HG03378 (cell line): ENCODE data around the gene VENTX.
"Not testable (repeated sequence)": the region's sequence is repeated elsewhere in the genome, so short reads cannot be mapped to it uniquely, and the experiment has no call there.

ENCODE experiments used
- ATAC-seq: cut with Tn5 transposase; IDR thresholded peaks from one replicate; pipeline ENCODE4 v1.9.1; 2021; ENCODE audit warnings: mild to moderate bottlenecking, moderate library complexity; ENCODE audit not compliant: unreplicated experiment

VENTX gene

DNA sequence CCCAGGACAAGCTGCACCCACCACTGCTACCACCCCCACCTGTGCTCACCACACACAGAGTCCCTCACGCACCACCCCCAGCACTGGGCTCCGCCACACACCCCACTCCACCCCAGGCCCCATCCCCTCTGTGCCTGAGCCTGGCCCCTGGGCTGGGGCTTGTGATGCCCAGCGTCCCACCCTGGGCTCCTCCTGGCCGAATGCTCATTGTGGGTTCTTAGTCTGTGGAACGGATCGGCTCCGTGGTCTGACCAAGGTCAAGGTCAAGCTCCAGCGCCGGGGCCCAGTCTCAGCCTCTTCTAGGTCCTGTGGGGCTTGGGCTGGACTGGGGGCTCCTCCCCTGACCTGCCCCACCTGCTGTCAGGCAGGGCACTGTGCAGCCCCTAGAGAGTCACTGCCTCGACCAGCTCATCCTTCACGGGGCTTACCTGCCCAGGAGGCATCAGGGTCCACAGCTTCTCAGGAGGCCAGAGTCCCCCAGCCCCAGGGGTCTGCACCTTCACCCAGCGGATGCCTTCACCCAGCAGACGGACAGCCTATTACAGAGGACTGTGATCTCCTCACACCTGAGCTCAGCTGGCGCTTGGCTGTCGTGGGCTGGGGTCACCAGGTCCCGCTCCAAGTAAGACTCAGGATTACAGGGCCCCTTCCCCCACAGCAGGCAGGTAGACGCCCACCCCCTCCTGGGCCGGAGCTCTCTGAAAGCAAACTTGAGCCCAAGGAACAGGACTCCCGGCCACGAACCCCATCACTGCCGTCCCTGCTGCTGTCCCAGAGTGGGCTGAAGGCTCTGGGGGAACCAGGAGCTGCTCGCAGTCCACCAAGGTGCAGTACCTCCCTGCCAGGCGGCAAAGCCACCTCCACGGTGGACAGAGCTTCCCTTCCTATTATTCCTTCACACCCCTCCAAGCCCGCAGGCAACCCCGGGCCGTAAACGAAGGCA, 22.9 kb upstream of the VENTX start:
- ATAC-seq, result no peak

DNA sequence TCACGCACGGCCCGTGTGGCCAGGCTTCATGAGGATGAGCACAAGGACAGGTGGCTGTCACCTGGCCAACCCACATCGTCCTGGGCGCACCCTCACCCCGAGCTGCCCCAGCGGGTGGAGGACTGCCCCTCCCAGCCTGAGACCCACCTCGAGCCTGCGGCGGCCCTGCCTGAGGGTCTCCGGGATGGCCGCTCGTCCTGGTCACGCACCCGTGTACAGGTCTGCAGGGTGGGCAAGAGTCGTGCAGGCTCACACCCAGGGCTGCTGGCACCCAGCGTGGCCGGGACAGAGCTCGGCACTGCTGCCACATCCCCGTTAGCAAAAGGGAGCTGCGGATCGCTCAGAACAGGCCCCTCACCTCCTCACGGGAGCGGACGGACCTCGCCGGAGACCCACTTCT, 22.1 kb upstream of the VENTX start:
- no peak for ATAC-seq

DNA sequence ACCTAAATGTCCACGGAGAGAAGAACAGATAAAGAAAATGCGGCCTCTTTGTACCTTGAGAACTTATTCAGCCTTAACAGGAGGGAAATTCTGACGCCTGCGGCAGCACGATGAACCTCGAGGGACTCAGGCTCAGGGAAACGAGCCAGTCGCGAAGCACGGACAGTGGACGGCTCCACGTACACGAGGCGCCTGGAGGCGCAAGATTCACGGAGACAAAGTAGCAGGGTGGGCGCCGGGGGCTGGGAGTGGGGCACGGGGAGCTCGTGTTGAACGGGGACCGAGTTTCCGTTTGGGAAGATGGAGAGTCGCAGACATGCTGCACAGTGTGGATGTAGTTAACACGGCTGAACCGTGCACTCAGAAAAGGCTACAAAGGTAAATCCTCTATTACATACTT, 20.9 kb upstream of the VENTX start:
- ATAC-seq, result no peak

DNA sequence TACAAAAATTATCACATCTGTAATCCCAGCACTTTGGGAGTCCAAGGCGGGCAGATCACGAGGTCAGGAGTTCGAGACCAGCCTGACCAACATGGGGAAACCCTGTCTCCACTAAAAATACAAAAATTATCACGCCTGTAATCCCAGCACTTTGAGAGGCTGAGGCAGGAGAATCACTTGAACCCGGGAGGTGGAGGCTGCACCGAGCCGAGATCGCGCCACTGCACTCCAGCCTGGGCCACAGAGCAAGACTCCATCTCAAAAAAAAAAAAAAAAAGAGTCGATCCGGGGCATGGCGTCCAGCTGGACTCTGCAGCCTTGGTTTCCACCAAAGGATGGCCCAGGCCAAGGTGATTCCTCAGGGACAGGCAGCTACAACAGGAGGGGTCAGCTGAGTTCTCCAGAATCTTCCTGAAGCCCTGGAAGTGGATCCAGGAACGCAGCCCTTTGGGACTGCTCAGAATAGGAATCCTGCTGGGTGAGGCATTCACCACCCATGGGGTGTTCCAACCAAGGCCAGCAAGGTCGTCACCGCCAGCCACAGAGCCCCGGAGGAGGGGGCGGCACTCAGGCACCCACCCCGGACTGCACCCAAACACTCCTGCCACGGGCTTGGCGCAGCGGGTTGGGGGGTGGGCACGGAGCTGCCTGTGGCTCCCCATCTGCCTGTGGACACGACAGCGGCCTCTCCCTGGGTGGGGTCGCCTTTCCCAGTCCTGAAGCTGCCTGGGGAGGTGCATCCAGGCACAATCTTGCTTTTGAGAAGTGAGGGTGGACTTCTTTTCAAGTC, 19.7 kb upstream of the VENTX start:
- ATAC-seq, result no peak

DNA sequence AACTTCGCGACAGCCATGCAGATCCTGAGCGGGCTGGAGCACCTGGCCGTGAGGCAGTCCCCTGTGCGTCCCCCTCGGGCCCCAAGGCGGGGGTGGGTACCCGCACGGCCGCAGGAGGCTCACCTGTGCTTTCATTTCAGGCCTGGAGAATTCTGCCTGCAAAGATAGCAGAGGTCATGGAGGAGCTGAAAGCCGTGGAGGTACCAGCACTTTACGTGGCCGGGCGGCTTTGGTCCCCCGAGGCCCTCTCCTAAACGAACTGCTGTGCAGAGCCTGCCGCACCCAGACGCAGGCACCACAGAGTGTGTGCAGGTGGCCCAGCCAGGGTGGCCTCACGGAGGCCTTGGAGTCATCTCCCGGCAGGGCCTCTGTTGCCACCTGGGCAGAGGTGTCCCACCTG, 18.8 kb upstream of the VENTX start:
- ATAC-seq, result no peak

DNA sequence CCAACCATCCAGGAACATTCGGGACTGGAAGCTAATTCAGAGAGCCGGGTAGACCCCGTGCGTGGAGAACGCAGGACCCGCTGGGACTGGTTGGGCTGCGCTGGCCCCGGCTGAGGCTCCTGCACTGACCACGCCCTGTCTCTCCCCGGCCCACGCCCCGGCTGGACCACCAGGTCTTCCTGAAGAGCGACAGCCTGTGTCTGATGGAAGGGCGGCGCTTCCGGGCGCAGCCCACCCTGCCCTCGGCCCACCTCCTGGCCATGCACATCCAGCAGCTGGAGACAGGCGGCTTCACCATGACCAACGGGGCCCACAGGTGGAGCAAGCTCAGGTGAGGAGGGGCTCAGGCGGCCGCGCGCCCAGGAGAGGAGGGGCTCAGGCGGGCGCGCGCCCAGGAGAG, 17.9 kb upstream of the VENTX start:
- ATAC-seq, result no peak

DNA sequence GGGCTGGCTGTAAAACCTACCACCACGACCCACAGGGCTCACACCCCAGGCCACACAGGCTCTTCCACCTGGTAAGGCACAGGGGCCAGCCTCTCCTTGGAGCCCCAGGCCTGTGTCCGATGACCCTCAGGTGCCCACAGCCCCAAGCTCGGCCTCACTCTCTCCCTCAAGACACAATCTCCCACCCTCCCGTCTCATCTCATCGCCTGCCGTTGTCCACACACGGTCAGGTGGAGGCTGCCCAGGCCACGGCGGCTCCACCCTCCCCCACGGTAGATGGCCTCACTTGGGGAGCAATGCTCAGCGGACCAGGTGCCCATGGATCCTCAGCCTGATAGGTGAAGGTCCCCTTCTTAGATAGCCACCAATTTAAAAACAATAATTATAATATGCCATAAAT, 16.3 kb upstream of the VENTX start:
- no peak for ATAC-seq

DNA sequence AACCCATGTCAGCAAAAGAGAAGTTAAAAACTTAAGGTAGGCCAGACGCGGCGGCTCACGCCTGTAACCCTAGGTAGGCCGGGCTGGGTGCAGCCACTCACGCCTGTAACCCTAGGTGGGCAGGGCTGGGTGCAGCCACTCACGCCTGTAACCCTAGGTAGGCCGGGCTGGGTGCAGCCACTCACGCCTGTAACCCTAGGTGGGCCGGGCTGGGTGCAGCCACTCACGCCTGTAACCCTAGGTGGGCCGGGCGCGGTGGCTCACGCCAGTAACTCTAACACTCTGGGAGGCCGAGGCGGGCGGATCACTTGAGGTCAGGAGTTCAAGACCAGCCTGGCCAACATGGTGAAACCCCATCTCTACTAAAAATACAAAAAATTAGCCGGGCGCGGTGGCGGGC, 15.9 kb upstream of the VENTX start:
- not testable (repeated sequence) for ATAC-seq

DNA sequence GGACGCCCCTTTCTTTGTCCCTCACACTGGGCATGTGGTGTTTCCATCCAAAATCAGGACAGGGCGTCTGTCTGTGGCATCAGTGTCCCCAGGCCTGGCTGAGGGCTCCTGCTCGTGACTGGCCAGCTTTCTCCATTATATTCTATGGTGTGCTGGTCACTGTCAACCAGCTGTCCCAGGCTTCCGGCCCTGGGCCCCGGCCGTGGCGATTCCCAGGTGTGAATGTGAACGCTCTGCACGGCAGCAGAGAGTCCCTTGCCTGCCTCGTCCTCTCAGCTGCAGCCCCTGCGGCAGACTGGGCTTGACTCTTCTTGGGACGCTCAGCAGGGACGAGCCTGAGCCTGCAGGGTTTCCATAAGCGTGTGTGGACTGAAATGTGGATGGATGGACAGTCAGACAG, 13.6 kb upstream of the VENTX start:
- no peak for ATAC-seq

DNA sequence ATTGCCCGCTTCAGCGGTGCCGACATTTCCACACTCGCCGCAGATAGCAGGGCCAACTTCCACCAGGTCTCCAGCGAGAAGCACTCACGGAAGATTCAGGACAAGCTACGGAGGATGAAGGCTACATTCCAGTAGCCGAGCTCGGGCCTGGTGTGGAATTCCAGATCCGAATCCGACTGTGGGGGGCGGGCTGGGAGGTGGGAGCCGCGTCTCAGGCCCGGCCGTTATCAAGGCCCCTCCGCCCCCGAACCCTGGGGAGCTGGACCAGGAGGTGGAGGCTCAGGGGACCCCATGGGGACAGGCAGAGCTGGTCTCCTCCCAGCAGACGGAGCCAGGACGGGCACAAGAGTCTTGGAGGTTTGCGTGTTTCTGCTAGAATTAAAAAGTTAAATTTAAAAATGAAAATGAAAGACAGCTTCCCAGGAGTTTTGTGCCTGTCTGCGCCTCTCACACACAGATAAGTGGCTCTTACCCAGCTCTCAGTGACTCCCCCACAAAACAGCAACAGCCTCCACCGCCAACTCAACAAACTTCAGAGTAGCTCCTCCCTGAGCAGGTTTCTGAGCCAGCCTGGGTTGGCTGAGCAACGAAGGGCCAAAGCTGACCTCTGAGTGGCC, 12.8 kb upstream of the VENTX start:
- ATAC-seq, result no peak

DNA sequence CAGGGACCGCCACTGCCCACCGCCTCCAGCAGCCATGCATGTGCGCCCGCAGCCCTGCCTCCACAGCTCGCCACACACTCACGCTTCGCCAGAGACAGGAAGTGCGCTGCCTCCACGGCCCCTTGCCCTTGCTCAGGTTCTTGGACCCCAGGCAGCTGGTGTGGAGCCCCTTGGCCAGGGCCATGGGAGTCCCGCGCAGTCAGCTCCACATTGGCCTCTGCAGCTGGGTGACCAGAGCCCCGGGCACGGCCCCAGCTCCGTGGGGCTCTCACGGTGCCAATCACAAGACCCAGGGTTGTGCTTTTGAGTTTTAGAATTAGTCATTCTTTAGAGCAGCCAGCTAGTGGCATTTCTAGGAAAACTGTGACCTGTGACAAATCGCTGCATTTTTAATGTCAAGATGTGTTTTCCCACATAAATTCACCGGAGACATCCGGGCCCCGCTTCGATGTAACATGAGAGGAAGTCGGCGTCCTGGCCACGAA, 11.9 kb upstream of the VENTX start:
- no peak for ATAC-seq

DNA sequence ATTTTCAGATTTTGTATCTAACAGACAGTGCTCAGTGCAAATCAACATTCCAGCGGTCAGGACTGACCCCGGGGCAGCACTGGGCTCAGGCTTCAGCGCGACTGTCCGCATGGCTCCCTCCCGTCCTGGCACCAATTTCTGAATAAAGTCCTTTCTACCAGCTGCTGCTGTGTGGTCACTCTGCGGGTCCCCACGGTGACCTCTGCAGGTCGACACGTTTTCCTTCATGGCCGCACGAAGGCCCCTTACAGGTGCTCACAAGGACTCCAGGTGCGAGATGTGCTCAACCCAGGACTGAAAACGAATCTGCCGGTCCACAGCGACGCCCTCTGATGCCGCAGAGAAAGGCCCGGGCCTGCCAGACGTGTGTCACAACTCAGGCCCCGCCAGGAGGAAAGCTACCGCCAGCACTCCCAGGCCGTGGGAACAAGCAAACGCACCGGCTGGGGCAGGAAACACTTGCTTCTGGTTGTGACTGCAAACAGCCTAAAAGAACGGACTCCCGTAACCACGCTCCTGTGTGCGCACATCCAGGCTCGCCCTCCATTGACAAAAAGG, 11.3 kb upstream of the VENTX start:
- no peak for ATAC-seq

DNA sequence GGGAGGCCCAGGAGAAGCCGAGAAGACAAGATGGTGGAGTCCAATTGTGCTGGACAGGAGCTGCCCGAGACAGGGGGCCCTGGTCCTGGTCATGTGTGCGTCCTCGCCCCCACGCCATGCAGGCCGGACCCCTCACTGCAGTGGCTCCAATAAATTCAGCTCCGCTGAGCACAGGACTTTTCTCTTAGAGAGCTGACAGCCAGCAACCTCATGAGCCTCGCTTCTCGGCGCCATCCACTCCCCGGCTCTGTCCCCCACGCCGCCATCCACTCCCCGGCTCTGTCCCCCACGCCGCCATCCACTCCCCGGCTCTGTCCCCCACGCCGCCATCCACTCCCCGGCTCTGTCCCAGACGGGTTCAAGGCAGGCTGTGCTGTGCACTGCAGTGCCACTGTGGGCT, 10.4 kb upstream of the VENTX start:
- ATAC-seq, result no peak

DNA sequence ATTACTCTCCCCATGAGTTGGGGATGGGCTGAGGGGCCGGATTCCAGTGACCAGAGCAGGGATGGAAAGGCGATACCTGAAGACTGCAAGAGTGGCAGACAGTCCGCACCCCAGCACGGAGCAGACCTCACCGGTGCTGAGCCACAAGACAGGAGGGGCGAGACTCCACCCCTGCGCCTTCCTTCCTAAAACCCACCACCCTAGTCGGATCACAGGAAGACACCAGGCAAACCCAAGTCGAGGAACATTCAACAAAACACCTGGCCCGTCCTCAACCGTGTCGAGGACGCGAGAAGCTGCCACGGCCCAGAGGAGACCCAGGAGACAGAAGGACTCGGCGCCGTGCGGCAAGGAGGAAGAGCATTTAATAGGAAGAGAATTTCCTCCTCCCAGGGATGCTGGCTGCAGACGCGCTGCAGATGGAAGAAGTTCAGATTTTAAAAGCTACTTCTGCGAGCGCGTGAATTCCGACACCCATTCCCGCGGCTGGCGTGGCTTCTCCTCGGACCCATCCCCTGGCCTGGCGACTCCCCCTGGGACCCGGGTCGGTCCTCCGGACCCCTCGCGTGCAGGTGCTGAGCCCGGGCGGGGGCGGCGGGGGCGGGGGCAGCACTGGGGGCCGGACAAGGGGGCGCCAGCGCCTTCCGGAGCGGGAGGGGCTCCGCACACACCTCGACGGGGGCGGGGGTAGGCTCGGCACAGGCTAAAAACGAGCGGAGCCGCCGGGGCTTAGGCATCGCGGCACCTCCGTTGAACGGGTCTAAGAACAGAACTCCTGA, 8.2 kb upstream of the VENTX start:
- no peak for ATAC-seq

DNA sequence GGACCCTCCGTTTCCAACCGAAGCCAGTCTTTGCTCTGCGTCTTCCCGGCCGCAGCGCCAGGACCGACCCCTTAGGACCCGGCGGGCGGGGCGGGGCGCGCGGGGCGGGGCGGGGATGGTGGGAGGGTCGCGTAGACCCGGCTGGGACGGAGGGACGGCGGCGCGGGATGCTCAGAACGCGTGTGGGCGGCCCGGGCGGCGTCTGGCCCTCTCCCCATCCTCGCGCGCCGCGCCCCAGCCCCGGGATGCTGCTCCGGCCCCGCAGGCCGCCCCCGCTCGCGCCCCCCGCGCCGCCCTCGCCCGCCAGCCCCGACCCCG, 7.7 kb upstream of the VENTX start, which contains the start of gene UTF1:
Gene UTF1, plus strand, starts transcription at position 174 of the 318 bp plus-strand sequence. Its CDS starts 72 bp downstream, at position 246.
- ATAC-seq, result no peak

DNA sequence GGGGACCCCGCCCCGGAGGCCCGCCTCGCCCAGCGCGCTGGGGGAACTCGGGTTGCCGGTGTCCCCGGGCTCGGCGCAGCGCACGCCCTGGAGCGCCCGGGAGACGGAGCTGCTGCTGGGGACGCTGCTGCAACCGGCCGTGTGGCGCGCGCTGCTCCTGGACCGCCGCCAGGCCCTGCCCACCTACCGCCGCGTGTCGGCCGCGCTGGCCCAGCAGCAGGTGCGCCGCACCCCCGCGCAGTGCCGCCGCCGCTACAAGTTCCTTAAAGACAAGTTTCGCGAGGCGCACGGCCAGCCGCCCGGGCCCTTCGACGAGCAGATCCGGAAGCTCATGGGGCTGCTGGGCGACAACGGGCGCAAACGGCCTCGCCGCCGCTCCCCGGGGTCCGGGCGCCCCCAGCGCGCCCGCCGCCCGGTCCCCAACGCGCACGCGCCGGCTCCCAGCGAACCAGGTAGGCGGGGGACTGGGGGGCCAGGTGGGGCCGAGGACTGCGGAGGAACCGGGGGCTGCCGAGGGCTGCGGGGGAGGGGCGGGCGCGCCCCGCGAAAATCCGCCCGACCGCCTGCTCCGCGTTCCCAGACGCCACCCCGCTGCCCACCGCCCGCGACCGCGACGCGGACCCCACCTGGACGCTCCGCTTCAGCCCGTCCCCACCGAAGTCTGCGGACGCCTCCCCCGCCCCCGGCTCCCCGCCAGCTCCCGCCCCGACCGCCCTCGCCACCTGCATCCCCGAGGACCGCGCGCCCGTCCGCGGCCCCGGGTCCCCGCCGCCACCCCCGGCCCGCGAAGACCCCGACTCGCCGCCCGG, 7.1 kb upstream of the VENTX start:
- ATAC-seq, result no peak

DNA sequence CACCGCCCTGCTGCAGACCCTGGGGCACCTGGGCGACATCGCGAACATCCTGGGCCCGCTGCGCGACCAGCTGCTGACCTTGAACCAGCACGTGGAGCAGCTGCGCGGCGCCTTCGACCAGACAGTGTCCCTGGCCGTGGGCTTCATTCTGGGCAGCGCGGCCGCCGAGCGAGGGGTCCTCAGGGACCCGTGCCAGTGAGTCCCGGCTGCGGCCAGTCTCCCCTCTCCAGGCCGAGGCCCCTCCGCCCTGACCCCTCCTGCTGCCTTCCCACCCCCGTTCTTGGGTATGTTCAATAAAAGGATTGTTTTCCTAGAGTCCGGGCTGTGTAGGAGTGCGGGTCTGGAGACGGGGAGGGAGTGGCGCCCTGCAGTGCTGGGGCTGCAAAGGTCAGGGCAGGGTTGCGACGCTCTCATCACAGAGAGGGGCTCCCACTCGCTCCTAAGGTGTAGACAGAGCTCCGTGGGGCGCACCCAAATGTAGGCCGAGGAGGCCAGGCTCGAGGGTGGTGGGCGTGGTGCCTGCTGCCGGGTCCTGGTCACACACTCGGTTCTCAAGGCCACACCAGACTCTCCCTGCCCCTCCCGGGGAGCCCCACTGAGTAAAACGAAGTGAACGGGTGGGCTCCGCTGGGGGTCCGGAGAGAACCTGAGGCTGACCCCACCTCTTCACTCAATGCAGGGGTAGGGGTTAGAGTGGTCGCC, 6.3 kb upstream of the VENTX start:
- ATAC-seq, result no peak

DNA sequence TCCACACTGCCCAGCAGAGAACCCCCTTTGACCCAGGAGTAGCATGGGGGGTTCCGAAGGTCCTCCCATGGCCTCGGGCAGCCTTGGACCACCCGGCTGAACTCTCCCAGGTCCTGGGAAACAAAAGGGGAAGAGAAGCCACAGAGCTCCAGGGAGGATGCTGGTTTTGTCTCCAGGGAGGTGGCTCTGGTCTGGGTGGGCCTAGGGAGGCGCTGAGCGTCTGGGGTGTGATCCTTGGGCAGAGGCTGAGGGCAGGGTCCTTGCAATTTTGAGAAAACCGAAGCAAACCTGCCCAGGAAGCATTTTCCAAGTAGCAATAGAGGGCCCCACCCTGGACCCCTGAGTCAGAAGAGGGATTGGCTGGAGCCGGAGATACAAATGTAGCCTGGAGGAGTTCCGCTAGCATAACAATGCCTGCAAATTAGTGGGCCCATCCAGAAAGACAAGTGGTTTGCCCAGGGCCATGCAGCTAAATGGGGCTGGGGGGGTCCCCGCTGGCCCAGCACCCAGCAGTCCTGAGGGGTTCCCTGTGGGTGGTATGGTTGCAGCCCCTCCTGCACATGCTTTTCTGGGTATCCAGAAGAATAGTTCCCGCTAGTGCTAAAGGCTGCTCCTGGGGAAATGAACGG, 5.6 kb upstream of the VENTX start:
- ATAC-seq, result no peak

DNA sequence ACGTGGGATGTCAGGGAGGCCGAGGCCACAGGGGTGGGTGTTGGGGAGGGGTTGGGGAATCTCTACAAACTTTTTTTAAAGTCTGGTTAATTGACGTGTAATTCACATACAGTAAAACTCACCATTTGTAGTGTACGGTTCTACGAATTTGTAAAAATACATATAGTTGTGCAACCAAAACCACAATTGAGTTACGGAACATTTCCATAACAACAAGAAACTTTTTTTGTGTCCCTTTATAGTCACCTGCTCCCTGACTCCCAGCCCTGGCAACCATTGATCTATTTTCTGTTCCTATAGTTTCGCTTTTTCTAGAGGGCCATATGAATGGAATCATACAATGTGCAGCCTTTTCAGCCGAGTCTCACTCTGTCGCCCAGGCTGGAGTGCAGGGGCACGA, 2.9 kb upstream of the VENTX start:
- not testable (repeated sequence) for ATAC-seq
